PC-3 (cell line): ENCODE results near the gene SMIM12. TPM values are rescaled to one million over a fixed set of nuclear protein-coding genes. Genes with fewer than 3 reads are reported as not detected.

Experiments used
- ATAC-seq: fragments of 200-7000 bp; cut with Tn5 transposase; 2 replicates; pipeline ENCODE4 v1.9.1; 2020; ENCODE audit warnings: mild to moderate bottlenecking, moderate library complexity
- BruUV-seq: library from RNA; stranded (reverse); fragments of 400-500 nt; replicated peaks from 2 replicates; lab custom pipeline; 2021; lab: Mats Ljungman, UMichigan
- CTCF ChIA-PET: fragments of 300-600 bp; sonication (Branson Sonifier 250); formaldehyde crosslinking; loops from one replicate; lab custom pipeline; 2022; ENCODE audit warnings: antibody characterized with exemption; lab: Charles Lee
- POLR2A ChIA-PET: fragments of 300-600 bp; sonication (Branson Sonifier 250); formaldehyde crosslinking; loops from one replicate; lab custom pipeline; 2022; ENCODE audit warnings: antibody characterized with exemption; ENCODE audit not compliant: unreplicated experiment; lab: Charles Lee
- DNase-seq: peaks from one replicate; pipeline ENCODE4 v3.0.0-alpha.2; 2015
- H2AFZ ChIP-seq: fragments of 300-600 bp; sonication (generic); 2 replicates; pipeline ENCODE4 v1.6.0; 2016; ENCODE audit warnings: antibody characterized with exemption, low read length
- H3F3A ChIP-seq: fragments of 300-600 bp; sonication (generic); one replicate; pipeline ENCODE4 v1.6.0; 2017; ENCODE audit warnings: antibody characterized with exemption, low read length, control low read depth, mild to moderate bottlenecking; ENCODE audit not compliant: unreplicated experiment
- H3K27ac ChIP-seq: fragments of 300-600 bp; sonication (generic); 2 replicates; pipeline ENCODE4 v1.5.1; 2016; ENCODE audit warnings: mild to moderate bottlenecking, low read length
- H3K27me3 ChIP-seq: fragments of 300-600 bp; sonication (generic); 2 replicates; pipeline ENCODE4 v1.6.1; 2016; ENCODE audit warnings: low read length, mixed read lengths
- H3K36me3 ChIP-seq: fragments of 300-600 bp; sonication (generic); 2 replicates; pipeline ENCODE4 v1.6.1; 2016; ENCODE audit warnings: low read depth, mixed run types, low read length, mixed read lengths
- H3K4me1 ChIP-seq: fragments of 300-600 bp; sonication (generic); 2 replicates; pipeline ENCODE4 v1.5.1; 2016; ENCODE audit warnings: low read length; ENCODE audit not compliant: insufficient read depth
- H3K4me2 ChIP-seq: fragments of 300-600 bp; sonication (generic); 2 replicates; pipeline ENCODE4 v1.6.0; 2016; ENCODE audit warnings: low read length
- H3K4me3 ChIP-seq: fragments of 300-600 bp; sonication (generic); 2 replicates; pipeline ENCODE4 v1.5.1; 2016; ENCODE audit warnings: mild to moderate bottlenecking, low read length, mixed read lengths
- H3K79me2 ChIP-seq: fragments of 300-600 bp; sonication (generic); 2 replicates; pipeline ENCODE4 v1.6.1; 2017; ENCODE audit warnings: low read length, mixed read lengths
- H3K9ac ChIP-seq: fragments of 300-600 bp; sonication (generic); 2 replicates; pipeline ENCODE4 v1.6.0; 2016; ENCODE audit warnings: mild to moderate bottlenecking, low read length
- H3K9me2 ChIP-seq: fragments of 300-600 bp; sonication (generic); replicated peaks from 2 replicates; pipeline ENCODE4 v1.6.1; 2016; ENCODE audit warnings: mixed run types, low read length, mixed read lengths
- H3K9me3 ChIP-seq: fragments of 300-600 bp; sonication (generic); 2 replicates; pipeline ENCODE4 v1.6.1; 2016; ENCODE audit warnings: low read length, mixed read lengths
- H4K20me1 ChIP-seq: fragments of 300-600 bp; sonication (generic); 2 replicates; pipeline ENCODE4 v1.6.1; 2016; ENCODE audit warnings: low read length, mixed read lengths
- EZH2 ChIP-seq: fragments of 300-600 bp; sonication (generic); IDR thresholded peaks from one replicate; pipeline ENCODE4 v1.6.1; 2017; ENCODE audit warnings: antibody characterized with exemption, mild to moderate bottlenecking, low read length; ENCODE audit not compliant: unreplicated experiment
- EZH2phosphoT487 ChIP-seq: fragments of 300-600 bp; sonication (generic); IDR thresholded peaks from 2 replicates; pipeline ENCODE4 v1.6.1; 2018; ENCODE audit warnings: mild to moderate bottlenecking, antibody characterized with exemption, low read length, borderline replicate concordance
- intact Hi-C: fragments of 100-400 bp; cut with micrococcal nuclease; formaldehyde crosslinking; loops from 2 replicates; pipeline ENCODE4 v1.9.0; 2023
- total RNA-seq: library from RNA; depleted of rRNA; stranded (reverse); fragments of >200 nt; gene quantifications from 2 replicates; pipeline ENCODE4 v1.2.3, GENCODE V29; 2014
- TF ChIP-seq, protein P1 (sequence below): fragments of 300-600 bp; sonication (generic); conservative IDR thresholded peaks from 2 replicates; pipeline ENCODE4 v1.5.1; 2017; ENCODE audit warnings: antibody characterized with exemption, low read depth, mild to moderate bottlenecking, low read length

The SMIM12 gene
- total RNA-seq, 1 experiment from 2014 or later: 47.2 TPM

DNA sequence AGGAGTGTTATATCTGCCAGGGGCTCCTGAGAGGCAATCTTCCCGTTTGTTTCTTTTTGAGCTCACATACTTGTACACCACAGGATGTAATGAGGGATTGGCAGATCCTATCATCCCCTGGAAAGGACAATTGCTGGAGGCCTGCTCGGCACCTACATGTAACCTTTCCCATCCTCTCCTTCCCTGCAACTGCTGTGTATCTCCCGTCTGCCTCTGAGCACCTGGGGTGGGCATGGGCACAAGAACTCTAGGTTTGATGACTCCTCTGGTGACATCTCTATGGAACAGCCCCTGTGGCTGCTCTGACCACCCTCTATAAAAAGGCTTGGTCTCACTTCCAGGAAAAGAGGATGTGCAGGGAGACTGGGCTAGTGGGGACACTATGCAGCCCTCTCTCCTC, 25.0 kb upstream of the SMIM12 start:
- no peaks in the 10 kb centered on the region for H3K79me2 ChIP-seq
- H3K4me3 ChIP-seq: no peak overlapping the region
- H3K27ac ChIP-seq: no peak overlapping the region
- TF ChIP-seq EZH2 (no peak), EZH2phosphoT487 (no peak)
- TF ChIP-seq, protein P1, sequence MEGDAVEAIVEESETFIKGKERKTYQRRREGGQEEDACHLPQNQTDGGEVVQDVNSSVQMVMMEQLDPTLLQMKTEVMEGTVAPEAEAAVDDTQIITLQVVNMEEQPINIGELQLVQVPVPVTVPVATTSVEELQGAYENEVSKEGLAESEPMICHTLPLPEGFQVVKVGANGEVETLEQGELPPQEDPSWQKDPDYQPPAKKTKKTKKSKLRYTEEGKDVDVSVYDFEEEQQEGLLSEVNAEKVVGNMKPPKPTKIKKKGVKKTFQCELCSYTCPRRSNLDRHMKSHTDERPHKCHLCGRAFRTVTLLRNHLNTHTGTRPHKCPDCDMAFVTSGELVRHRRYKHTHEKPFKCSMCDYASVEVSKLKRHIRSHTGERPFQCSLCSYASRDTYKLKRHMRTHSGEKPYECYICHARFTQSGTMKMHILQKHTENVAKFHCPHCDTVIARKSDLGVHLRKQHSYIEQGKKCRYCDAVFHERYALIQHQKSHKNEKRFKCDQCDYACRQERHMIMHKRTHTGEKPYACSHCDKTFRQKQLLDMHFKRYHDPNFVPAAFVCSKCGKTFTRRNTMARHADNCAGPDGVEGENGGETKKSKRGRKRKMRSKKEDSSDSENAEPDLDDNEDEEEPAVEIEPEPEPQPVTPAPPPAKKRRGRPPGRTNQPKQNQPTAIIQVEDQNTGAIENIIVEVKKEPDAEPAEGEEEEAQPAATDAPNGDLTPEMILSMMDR: no peak
- no peak overlapping the region for H3K9ac ChIP-seq
- no peaks in the 10 kb centered on the region for H3F3A ChIP-seq
- no peaks in the 10 kb centered on the region for H3K9me3 ChIP-seq
- ATAC-seq: no peak
- ChIA-PET POLR2A (no interaction called here), CTCF (no interaction called here)
- H3K36me3 ChIP-seq: no peaks in the 10 kb centered on the region
- no peak for DNase-seq
- no peaks in the 10 kb centered on the region for H3K4me1 ChIP-seq
- no peaks in the 10 kb centered on the region for H3K9me2 ChIP-seq
- H2AFZ ChIP-seq: no peak overlapping the region
- intact Hi-C loops: no loop called here
- H3K27me3 ChIP-seq: peaks cover 22% of the 10 kb centered on the region; the same call in 1 of the 2 replicates
- no TSS peak for BruUV-seq
- no peak overlapping the region for H3K4me2 ChIP-seq
- no peaks in the 10 kb centered on the region for H4K20me1 ChIP-seq

DNA sequence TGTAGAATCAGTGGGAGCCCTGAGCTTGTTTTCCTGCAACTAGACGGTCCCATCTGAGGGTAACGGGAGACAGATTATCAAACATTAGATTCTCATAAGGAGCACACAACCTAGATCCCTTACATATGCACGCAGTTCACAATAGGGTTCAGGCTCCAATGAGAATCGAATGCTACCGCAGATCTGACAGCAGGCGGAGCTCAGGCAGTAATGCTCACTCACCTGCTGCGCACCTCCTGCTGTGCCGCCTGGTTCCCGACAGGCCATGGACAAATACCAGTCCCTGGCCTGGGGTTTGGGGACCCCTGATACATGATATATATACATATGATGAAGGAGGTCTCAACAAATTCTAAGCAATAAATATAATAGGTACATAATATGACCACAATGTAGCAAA, 19.7 kb upstream of the SMIM12 start:
- H3K4me3 ChIP-seq: no peak overlapping the region
- POLR2A ChIA-PET: no interaction called here

DNA sequence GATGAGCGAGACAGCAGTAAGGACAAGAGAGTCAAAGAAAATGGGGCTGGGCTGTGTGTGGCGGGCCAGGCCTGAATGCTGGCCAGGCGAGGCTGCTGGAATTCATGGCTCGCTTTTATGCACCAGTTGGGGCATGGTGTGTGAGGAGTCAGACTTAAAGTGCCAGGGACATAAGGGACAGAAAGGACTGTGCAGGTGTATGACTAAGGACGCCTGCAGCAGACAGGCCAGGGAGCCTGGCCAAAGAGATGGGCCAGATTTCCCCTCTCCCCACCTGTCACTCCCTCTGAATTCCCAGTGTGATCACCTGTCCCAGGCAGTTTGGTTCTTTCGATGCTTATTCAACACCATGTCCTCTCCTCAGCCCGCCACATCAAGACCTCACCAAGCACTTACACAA, 16.9 kb upstream of the SMIM12 start:
- TF ChIP-seq EZH2phosphoT487 (no peak), EZH2 (no peak)
- TF ChIP-seq, protein P1: no peak
- Histone ChIP-seq H2AFZ (no peak overlapping the region), H3K4me3 (no peak overlapping the region)

More for the DNA sequence above, 19.7 kb upstream of the SMIM12 start:
- H3K36me3 ChIP-seq: no peaks in the 10 kb centered on the region
- peaks cover 56% of the 10 kb centered on the region for H3K27me3 ChIP-seq
- DNase-seq: no peak
- H3K4me1 ChIP-seq: no peaks in the 10 kb centered on the region
- no peak overlapping the region for H2AFZ ChIP-seq
- BruUV-seq: no TSS peak
- no peak overlapping the region for H3K27ac ChIP-seq
- H3F3A ChIP-seq: no peaks in the 10 kb centered on the region
- no peak for ATAC-seq
- no peak overlapping the region for H3K4me2 ChIP-seq
- H3K9me3 ChIP-seq: no peaks in the 10 kb centered on the region
- CTCF ChIA-PET: no interaction called here
- H3K9ac ChIP-seq: no peak overlapping the region
- intact Hi-C loops: no loop called here
- no peaks in the 10 kb centered on the region for H3K79me2 ChIP-seq
- TF ChIP-seq EZH2phosphoT487 (no peak), EZH2 (no peak)
- TF ChIP-seq, protein P1: no peak
- H4K20me1 ChIP-seq: no peaks in the 10 kb centered on the region
- no peaks in the 10 kb centered on the region for H3K9me2 ChIP-seq

More for the DNA sequence above, 16.9 kb upstream of the SMIM12 start:
- H3K9ac ChIP-seq: no peak overlapping the region
- no peak for ATAC-seq
- no peaks in the 10 kb centered on the region for H4K20me1 ChIP-seq
- no peak overlapping the region for H3K27ac ChIP-seq
- H3K27me3 ChIP-seq: peaks cover 75% of the 10 kb centered on the region
- no TSS peak for BruUV-seq
- intact Hi-C loops: no loop called here
- H3K4me2 ChIP-seq: no peak overlapping the region
- no peaks in the 10 kb centered on the region for H3K79me2 ChIP-seq
- H3F3A ChIP-seq: no peaks in the 10 kb centered on the region
- DNase-seq: no peak
- no peaks in the 10 kb centered on the region for H3K36me3 ChIP-seq
- no peaks in the 10 kb centered on the region for H3K4me1 ChIP-seq
- no peaks in the 10 kb centered on the region for H3K9me2 ChIP-seq
- POLR2A ChIA-PET: no interaction called here
- CTCF ChIA-PET: no interaction called here
- no peaks in the 10 kb centered on the region for H3K9me3 ChIP-seq
